Measurements from ENCODE around the gene ROR1.

- no peak for TF ChIP-seq RFX5 (IDR thresholded peaks at IDR 0.05; ENCODE audit: low read depth, low read length)
- no peak for TF ChIP-seq MXI1 (IDR thresholded peaks at IDR 0.05; ENCODE audit: borderline replicate concordance, low read depth, low read length)
- TF ChIP-seq FOS (IDR thresholded peaks at IDR 0.05; ENCODE audit: low read depth, low read length) = no peak
- no peak for TF ChIP-seq CTCF (conservative IDR thresholded peaks at IDR 0.05; ENCODE audit: low read depth, low read length)
- TF ChIP-seq POLR2A (IDR thresholded peaks at IDR 0.05; ENCODE audit: low read depth, low read length) = no peak
These were observed 366.8 kb downstream of the ROR1 start for GRCh38 chr1:64140596-64140995.
